GM12872 (cell line): Measurements from ENCODE around the gene PSD.

ENCODE experiments used
- TF ChIP-seq, protein P1 (sequence below): IDR thresholded peaks from 3 replicates; pipeline ENCODE4 v1.5.1; 2011; ENCODE audit warnings: low read depth, mild to moderate bottlenecking, low read length, moderate library complexity; ENCODE audit not compliant: insufficient read depth

Gene PSD

DNA sequence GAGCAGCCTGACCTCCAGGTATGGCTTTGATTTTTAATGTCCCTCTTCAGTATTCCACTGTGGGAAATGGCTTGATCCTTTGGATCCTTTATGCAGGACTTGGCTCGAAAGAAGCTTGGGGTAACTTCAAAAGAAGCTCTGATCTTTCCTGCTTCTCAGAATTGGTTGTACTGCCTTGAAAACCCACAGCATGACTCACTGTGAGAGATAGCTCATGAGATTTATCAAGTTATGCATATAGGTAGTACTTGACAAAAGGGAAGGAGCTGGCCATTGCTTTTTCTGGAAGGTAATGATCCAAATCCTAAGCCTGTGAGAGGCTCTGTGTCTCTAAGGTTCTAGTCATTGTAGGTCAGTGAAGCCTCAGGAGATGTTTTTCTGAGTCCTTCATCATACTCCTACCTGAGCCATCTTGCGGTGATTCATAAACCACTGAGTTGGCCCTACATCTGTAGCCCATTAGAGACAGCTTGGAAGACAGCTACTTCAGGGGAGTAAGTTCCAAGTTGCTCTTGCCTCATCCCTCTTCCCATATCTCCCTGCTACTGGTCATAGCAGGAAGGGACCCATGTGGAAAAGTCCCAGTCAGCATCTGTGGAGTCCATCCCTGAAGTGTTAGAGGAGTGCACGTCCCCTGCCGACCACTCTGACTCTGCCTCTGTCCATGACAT is 59.7 kb downstream of the PSD start:
- TF ChIP-seq, protein P1, sequence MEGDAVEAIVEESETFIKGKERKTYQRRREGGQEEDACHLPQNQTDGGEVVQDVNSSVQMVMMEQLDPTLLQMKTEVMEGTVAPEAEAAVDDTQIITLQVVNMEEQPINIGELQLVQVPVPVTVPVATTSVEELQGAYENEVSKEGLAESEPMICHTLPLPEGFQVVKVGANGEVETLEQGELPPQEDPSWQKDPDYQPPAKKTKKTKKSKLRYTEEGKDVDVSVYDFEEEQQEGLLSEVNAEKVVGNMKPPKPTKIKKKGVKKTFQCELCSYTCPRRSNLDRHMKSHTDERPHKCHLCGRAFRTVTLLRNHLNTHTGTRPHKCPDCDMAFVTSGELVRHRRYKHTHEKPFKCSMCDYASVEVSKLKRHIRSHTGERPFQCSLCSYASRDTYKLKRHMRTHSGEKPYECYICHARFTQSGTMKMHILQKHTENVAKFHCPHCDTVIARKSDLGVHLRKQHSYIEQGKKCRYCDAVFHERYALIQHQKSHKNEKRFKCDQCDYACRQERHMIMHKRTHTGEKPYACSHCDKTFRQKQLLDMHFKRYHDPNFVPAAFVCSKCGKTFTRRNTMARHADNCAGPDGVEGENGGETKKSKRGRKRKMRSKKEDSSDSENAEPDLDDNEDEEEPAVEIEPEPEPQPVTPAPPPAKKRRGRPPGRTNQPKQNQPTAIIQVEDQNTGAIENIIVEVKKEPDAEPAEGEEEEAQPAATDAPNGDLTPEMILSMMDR = no peak

DNA sequence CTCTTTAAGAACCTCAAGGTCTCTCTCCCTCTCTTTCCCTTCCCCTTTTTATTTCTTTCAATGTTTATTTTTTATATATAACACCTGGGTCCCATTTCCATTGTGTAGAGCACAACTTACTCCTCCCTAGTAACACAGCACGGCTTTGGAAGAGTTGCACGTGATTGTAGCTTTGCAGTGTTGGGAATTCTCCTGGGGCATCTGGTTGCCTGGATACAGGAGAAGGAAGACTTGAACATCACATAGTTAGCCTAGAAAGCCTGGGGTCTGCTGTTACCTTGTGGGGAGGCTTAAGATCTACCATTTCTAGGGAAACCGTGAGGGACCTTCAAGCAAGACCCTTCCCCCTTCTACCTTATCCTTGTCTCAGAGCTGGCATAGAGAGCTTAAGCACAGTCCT is 64.1 kb downstream of the PSD start:
- TF ChIP-seq, protein P1 = no peak
